Astrocyte (in vitro differentiated cells and primary cell): ENCODE data around the gene OPRD1.

Experiments
- EZH2 ChIP-seq: IDR thresholded peaks from 2 replicates; pipeline ENCODE4 v1.6.1; 2012; ENCODE audit warnings: mild to moderate bottlenecking, low read length, inconsistent platforms; ENCODE audit not compliant: insufficient read depth
- TF ChIP-seq, protein P1 (sequence below): IDR thresholded peaks from 2 replicates; pipeline ENCODE4 v1.5.1; 2011; ENCODE audit warnings: low read depth, mild to moderate bottlenecking, inconsistent platforms, low read length, moderate library complexity; ENCODE audit not compliant: insufficient read depth

DNA sequence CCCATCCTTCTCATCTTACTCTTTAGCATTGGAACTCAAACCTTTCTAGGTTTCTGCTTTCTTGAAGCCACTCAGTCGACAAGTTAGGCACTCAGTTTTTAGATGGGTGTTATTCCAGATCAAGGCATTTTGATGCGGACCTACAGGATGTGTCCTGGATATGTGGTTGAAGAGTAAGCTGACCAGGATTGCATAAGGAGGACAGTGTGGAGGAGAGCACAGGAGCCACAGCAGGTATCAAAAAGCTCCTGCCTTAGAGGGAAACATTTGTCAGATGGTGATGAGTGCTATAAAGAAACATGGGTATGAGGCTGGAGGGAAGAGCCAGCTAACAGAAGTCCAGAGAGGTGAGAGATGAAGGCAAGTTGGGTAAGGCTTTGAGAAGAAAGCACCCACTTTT lies 33.9 kb upstream of the OPRD1 start:
- TF ChIP-seq, protein P1, sequence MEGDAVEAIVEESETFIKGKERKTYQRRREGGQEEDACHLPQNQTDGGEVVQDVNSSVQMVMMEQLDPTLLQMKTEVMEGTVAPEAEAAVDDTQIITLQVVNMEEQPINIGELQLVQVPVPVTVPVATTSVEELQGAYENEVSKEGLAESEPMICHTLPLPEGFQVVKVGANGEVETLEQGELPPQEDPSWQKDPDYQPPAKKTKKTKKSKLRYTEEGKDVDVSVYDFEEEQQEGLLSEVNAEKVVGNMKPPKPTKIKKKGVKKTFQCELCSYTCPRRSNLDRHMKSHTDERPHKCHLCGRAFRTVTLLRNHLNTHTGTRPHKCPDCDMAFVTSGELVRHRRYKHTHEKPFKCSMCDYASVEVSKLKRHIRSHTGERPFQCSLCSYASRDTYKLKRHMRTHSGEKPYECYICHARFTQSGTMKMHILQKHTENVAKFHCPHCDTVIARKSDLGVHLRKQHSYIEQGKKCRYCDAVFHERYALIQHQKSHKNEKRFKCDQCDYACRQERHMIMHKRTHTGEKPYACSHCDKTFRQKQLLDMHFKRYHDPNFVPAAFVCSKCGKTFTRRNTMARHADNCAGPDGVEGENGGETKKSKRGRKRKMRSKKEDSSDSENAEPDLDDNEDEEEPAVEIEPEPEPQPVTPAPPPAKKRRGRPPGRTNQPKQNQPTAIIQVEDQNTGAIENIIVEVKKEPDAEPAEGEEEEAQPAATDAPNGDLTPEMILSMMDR = no peak
- TF ChIP-seq EZH2 = no peak
